ENCODE data around the gene MPZL1. TPM values are rescaled to one million over a fixed set of nuclear protein-coding genes. Genes with fewer than 3 reads are reported as not detected.
A peak's percentile ranks its signal among the peaks of the same experiment; 100 is the strongest.

Gene MPZL1
- total and polyA plus RNA-seq, 7 experiments from 2014 or later: 4.8 to 25.3 (median 12.2) TPM

- CTCF ChIA-PET: no interaction called here
- no peaks in the 10 kb centered on the region for H3K9me3 ChIP-seq (ENCODE audit: control insufficient read depth in 2 of 3, low read length in 3 of 3)
- peaks cover 47 to 93% (median 47%) of the 10 kb centered on the region in 3 experiments for H3K36me3 ChIP-seq (ENCODE audit: control insufficient read depth in 2 of 3, insufficient read depth in 3 of 3, low read length in 3 of 3)
- Mint-ChIP-seq H3K4me1 (peaks cover 4 to 22% (median 16%) of the 10 kb centered on the region in 7 donors), H3K27me3 (no peaks in the 10 kb centered on the region), H3K9me3 (peaks cover 0 to 5% (median 0%) of the 10 kb centered on the region in 11 donors), H3K36me3 (peaks cover 16 to 71% (median 53%) of the 10 kb centered on the region in 5 donors), H3K4me3 (no peak overlapping the region), H3K27ac (peak overlapping the region in 5 of 9 donors; percentile 8 to 80 (median 67))
- POLR2A ChIA-PET: interaction anchor here (0.9 to 1.3 kb wide), 4 partner anchors 11 to 97 kb away, joined by 3 to 9 read pairs (median 3); no protein-coding TSS in a partner anchor
- H3K4me1 ChIP-seq (ENCODE audit: control insufficient read depth in 2 of 2, insufficient read depth in 2 of 2, low read length in 2 of 2): no peaks in the 10 kb centered on the region
- intact Hi-C loops (cut with micrococcal nuclease): no loop called here
- H3K27ac ChIP-seq (ENCODE audit: low read depth, low read length): no peak overlapping the region
- ATAC-seq (no peak), DNase-seq (no peak)
- H3K27me3 ChIP-seq (ENCODE audit: control insufficient read depth in 2 of 2, insufficient read depth in 2 of 2, low read length in 2 of 2): no peaks in the 10 kb centered on the region
- H3K4me3 ChIP-seq (ENCODE audit: low read length): no peak overlapping the region
Measured at GRCh38 chr1:167698313-167698712, 23.5 kb upstream of the MPZL1 start.

DNA sequence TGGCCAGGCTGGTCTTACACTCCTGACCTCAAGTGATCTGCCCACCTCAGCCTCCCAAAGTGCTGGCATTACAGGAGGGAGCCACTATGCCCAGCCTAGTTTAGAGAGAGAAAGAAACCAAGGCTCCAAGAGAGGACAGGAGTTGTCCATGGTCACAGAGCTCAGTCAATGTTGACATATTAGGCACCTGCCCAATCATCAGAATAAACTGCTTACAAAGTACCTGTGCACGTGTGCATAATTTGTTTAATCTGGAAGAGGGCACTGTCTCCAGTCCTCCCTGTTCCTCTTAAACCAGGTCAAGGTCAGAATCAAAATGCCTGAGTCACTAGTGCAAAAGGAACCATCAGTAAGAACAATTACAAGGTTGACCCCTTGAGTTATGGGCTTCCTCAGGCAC lies 20.3 kb upstream of the MPZL1 start:
- Histone ChIP-seq H3K4me3 (ENCODE audit: low read length) (no peak overlapping the region), H3K27ac (ENCODE audit: low read depth, low read length) (no peak overlapping the region), H3K4me1 (ENCODE audit: control insufficient read depth in 2 of 2, insufficient read depth in 2 of 2, low read length in 2 of 2) (no peaks in the 10 kb centered on the region), H3K9me3 (ENCODE audit: control insufficient read depth in 2 of 3, low read length in 3 of 3) (no peaks in the 10 kb centered on the region), H3K27me3 (ENCODE audit: control insufficient read depth in 2 of 2, insufficient read depth in 2 of 2, low read length in 2 of 2) (no peaks in the 10 kb centered on the region), H3K36me3 (ENCODE audit: control insufficient read depth in 2 of 3, insufficient read depth in 3 of 3, low read length in 3 of 3) (peaks cover 31 to 89% (median 46%) of the 10 kb centered on the region in 3 experiments)
- peaks cover 21 to 67% (median 48%) of the 10 kb centered on the region in 5 donors for H3K36me3 Mint-ChIP-seq
- no peaks in the 10 kb centered on the region for H3K9me3 Mint-ChIP-seq
- POLR2A ChIA-PET: interaction anchor here (1.2 kb wide), 1 partner anchor 59 kb away, joined by 3 read pairs; no protein-coding TSS in a partner anchor
- CTCF ChIA-PET: no interaction called here
- intact Hi-C loops (cut with micrococcal nuclease): no loop called here
- H3K4me1 Mint-ChIP-seq: peaks cover 0 to 28% (median 20%) of the 10 kb centered on the region in 7 donors
- peak overlapping the region in 7 of 9 donors; percentile 8 to 59 (median 45) for H3K27ac Mint-ChIP-seq
- no peak overlapping the region for H3K4me3 Mint-ChIP-seq
- no peaks in the 10 kb centered on the region for H3K27me3 Mint-ChIP-seq
- ATAC-seq (no peak), DNase-seq (no peak)

GRCh38 chr1:167703557-167703956 lies 18.2 kb upstream of the MPZL1 start:
- H3K9me3 Mint-ChIP-seq: no peaks in the 10 kb centered on the region
- peak overlapping the region; percentile 35 for H3K27ac ChIP-seq (ENCODE audit: low read depth, low read length)
- ATAC-seq: no peak
- H3K36me3 ChIP-seq (ENCODE audit: control insufficient read depth in 2 of 3, insufficient read depth in 3 of 3, low read length in 3 of 3): peaks cover 17 to 69% (median 35%) of the 10 kb centered on the region in 3 experiments
- no peaks in the 10 kb centered on the region for H3K27me3 Mint-ChIP-seq
- H3K4me1 ChIP-seq (ENCODE audit: control insufficient read depth in 2 of 2, insufficient read depth in 2 of 2, low read length in 2 of 2): no peaks in the 10 kb centered on the region
- H3K27me3 ChIP-seq (ENCODE audit: control insufficient read depth in 2 of 2, insufficient read depth in 2 of 2, low read length in 2 of 2): no peaks in the 10 kb centered on the region
- CTCF ChIA-PET: no interaction called here
- intact Hi-C loops (cut with micrococcal nuclease): no loop called here
- H3K4me3 ChIP-seq (ENCODE audit: low read length): no peak overlapping the region
- H3K4me3 Mint-ChIP-seq: no peak overlapping the region
- H3K4me1 Mint-ChIP-seq: peaks cover 2 to 28% (median 18%) of the 10 kb centered on the region in 7 donors
- POLR2A ChIA-PET: no interaction called here
- no peaks in the 10 kb centered on the region for H3K9me3 ChIP-seq (ENCODE audit: control insufficient read depth in 2 of 3, low read length in 3 of 3)
- H3K27ac Mint-ChIP-seq: peak overlapping the region in 8 of 9 donors; percentile 8 to 79 (median 64)
- no peak for DNase-seq
- peaks cover 17 to 49% (median 34%) of the 10 kb centered on the region in 5 donors for H3K36me3 Mint-ChIP-seq

DNA sequence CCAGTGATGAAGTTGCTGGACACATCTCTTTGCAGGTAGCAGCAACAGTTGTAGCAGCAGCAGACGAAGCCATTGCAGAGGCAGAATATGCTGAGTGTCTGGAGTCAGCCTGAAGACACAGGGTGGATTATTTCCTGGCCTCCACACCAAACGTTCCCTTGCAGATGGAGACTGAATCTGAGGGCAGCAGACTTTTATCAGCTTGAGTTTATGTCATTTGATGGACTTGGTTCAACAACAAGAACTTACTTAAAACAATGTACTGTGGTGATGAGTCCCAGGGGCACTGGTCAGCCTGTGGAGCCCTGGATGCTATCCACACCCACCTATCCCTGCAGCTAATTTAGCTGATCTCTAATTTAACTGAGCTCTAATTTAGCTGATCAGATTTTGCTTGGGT lies 17.1 kb upstream of the MPZL1 start:
- ATAC-seq (no peak), DNase-seq (peak in 1 of 9 donors; percentile 4)
- intact Hi-C loops (cut with micrococcal nuclease): loop anchor here in 1 of 2 donors (1.0 kb wide), 1 partner anchor 9 kb away; no protein-coding TSS in a partner anchor
- H3K4me3 Mint-ChIP-seq: no peak overlapping the region
- peaks cover 14 to 39% (median 26%) of the 10 kb centered on the region in 5 donors for H3K36me3 Mint-ChIP-seq
- peaks cover 0 to 3% (median 0%) of the 10 kb centered on the region in 11 donors for H3K9me3 Mint-ChIP-seq
- no peaks in the 10 kb centered on the region for H3K27me3 Mint-ChIP-seq
- POLR2A ChIA-PET: interaction anchor here (1.8 kb wide), 1 partner anchor 10 kb away, joined by 6 read pairs; no protein-coding TSS in a partner anchor
- peaks cover 9 to 58% (median 28%) of the 10 kb centered on the region in 3 experiments for H3K36me3 ChIP-seq (ENCODE audit: control insufficient read depth in 2 of 3, insufficient read depth in 3 of 3, low read length in 3 of 3)
- H3K9me3 ChIP-seq (ENCODE audit: control insufficient read depth in 2 of 3, low read length in 3 of 3): no peaks in the 10 kb centered on the region
- CTCF ChIA-PET: interaction anchor here (0.8 to 1.5 kb wide), 2 partner anchors 10 to 104 kb away, joined by 3 to 6 read pairs; no protein-coding TSS in a partner anchor
- no peaks in the 10 kb centered on the region for H3K27me3 ChIP-seq (ENCODE audit: control insufficient read depth in 2 of 2, insufficient read depth in 2 of 2, low read length in 2 of 2)
- peaks cover 10 to 30% (median 24%) of the 10 kb centered on the region in 7 donors for H3K4me1 Mint-ChIP-seq
- H3K4me1 ChIP-seq (ENCODE audit: control insufficient read depth in 2 of 2, insufficient read depth in 2 of 2, low read length in 2 of 2): no peaks in the 10 kb centered on the region
- peak overlapping the region in 5 of 9 donors; percentile 30 to 78 (median 64) for H3K27ac Mint-ChIP-seq
- H3K4me3 ChIP-seq (ENCODE audit: low read length): no peak overlapping the region
- no peak overlapping the region for H3K27ac ChIP-seq (ENCODE audit: low read depth, low read length)

- H3K4me3 ChIP-seq (ENCODE audit: low read length): no peak overlapping the region
- H3K27ac ChIP-seq (ENCODE audit: low read depth, low read length): peak overlapping the region; percentile 11
- no peaks in the 10 kb centered on the region for H3K9me3 ChIP-seq (ENCODE audit: control insufficient read depth in 2 of 3, low read length in 3 of 3)
- H3K27me3 Mint-ChIP-seq: no peaks in the 10 kb centered on the region
- H3K4me3 Mint-ChIP-seq: no peak overlapping the region
- peaks cover 11 to 34% (median 22%) of the 10 kb centered on the region in 5 donors for H3K36me3 Mint-ChIP-seq
- peaks cover 9 to 52% (median 23%) of the 10 kb centered on the region in 3 experiments for H3K36me3 ChIP-seq (ENCODE audit: control insufficient read depth in 2 of 3, insufficient read depth in 3 of 3, low read length in 3 of 3)
- ATAC-seq (no peak), DNase-seq (peak in 1 of 9 donors; percentile 11)
- peaks cover 0 to 3% (median 0%) of the 10 kb centered on the region in 11 donors for H3K9me3 Mint-ChIP-seq
- POLR2A ChIA-PET: interaction anchor here (0.9 to 1.8 kb wide), 2 partner anchors 10 kb away, joined by 3 to 6 read pairs; no protein-coding TSS in a partner anchor
- H3K4me1 ChIP-seq (ENCODE audit: control insufficient read depth in 2 of 2, insufficient read depth in 2 of 2, low read length in 2 of 2): no peaks in the 10 kb centered on the region
- H3K4me1 Mint-ChIP-seq: peaks cover 10 to 26% (median 20%) of the 10 kb centered on the region in 7 donors
- peak overlapping the region in 5 of 9 donors; percentile 19 to 78 (median 64) for H3K27ac Mint-ChIP-seq
- intact Hi-C loops (cut with micrococcal nuclease): loop anchor here in 1 of 2 donors (1.0 kb wide), 1 partner anchor 8 kb away; no protein-coding TSS in a partner anchor
- CTCF ChIA-PET: interaction anchor here (0.8 to 1.5 kb wide), 2 partner anchors 9 to 105 kb away, joined by 3 to 6 read pairs; no protein-coding TSS in a partner anchor
- H3K27me3 ChIP-seq (ENCODE audit: control insufficient read depth in 2 of 2, insufficient read depth in 2 of 2, low read length in 2 of 2): no peaks in the 10 kb centered on the region
Measured at GRCh38 chr1:167705250-167705649, 16.5 kb upstream of the MPZL1 start.

DNA sequence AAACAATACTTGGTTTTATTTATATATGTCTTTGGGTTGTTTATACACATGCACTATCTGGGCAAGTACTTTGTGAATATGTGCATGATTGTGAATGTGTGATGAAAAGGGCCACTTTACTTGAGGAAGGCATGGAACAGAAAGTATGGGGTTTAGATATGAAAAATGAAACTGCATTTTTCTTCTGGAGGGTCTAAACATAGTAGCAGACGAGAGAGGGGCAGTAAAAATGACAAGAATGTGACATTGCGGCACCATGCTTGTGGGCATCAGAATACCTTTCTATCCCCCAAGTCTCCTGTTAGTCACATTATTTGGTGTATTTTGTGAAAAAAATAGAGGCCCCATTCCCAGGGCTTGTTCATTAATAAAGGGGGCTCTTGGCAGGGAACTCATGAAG lies 15.4 kb upstream of the MPZL1 start:
- CTCF ChIA-PET: interaction anchor here (0.6 kb wide), 1 partner anchor 19 kb away, joined by 4 read pairs; no protein-coding TSS in a partner anchor
- peaks cover 10 to 26% (median 20%) of the 10 kb centered on the region in 7 donors for H3K4me1 Mint-ChIP-seq
- no peak overlapping the region for H3K4me3 ChIP-seq (ENCODE audit: low read length)
- no peaks in the 10 kb centered on the region for H3K27me3 Mint-ChIP-seq
- peak overlapping the region in 6 of 9 donors; percentile 58 to 84 (median 70) for H3K27ac Mint-ChIP-seq
- H3K4me1 ChIP-seq (ENCODE audit: control insufficient read depth in 2 of 2, insufficient read depth in 2 of 2, low read length in 2 of 2): no peaks in the 10 kb centered on the region
- POLR2A ChIA-PET: interaction anchor here (0.9 to 1.8 kb wide), 2 partner anchors 8 to 9 kb away, joined by 3 to 6 read pairs; no protein-coding TSS in a partner anchor
- DNase-seq: no peak
- H3K27me3 ChIP-seq (ENCODE audit: control insufficient read depth in 2 of 2, insufficient read depth in 2 of 2, low read length in 2 of 2): no peaks in the 10 kb centered on the region
- no peaks in the 10 kb centered on the region for H3K9me3 ChIP-seq (ENCODE audit: control insufficient read depth in 2 of 3, low read length in 3 of 3)
- no peak for ATAC-seq
- peaks cover 0 to 3% (median 0%) of the 10 kb centered on the region in 11 donors for H3K9me3 Mint-ChIP-seq
- no peak overlapping the region for H3K27ac ChIP-seq (ENCODE audit: low read depth, low read length)
- no peak overlapping the region for H3K4me3 Mint-ChIP-seq
- H3K36me3 ChIP-seq (ENCODE audit: control insufficient read depth in 2 of 3, insufficient read depth in 3 of 3, low read length in 3 of 3): peaks cover 9 to 43% (median 23%) of the 10 kb centered on the region in 3 experiments
- H3K36me3 Mint-ChIP-seq: peaks cover 11 to 30% (median 22%) of the 10 kb centered on the region in 5 donors
- intact Hi-C loops (cut with micrococcal nuclease): no loop called here
